ENCODE results near the gene HIVEP3. TPM values are rescaled to one million over a fixed set of nuclear protein-coding genes. Genes with fewer than 3 reads are reported as not detected.

Gene HIVEP3
- total and polyA plus RNA-seq, 3 experiments from 2014 or later: 15.1 to 24.0 (median 23.0) TPM

DNA sequence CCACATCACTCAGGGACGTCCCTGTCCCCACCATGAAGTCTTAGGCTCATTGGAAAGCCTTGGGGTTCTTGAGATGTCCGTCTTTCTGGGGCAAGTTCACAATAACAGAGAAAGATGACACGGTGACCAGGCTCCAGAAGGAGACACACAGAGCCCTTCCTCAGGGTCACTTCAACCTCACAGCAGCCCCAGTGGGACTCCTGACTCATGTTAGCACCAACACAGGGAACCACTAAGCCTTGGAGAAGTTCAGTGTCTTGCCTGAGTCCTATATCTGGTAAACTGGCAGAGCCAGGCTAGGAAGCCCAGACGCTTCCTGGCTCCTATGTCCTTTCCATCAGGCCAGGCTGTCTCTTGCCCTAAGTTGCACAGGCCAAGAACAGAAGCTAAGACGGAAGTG, 199.1 kb downstream of the HIVEP3 start:
- Mint-ChIP-seq H3K27me3 (no peaks in the 10 kb centered on the region), H3K4me1 (peaks cover 18 to 41% (median 26%) of the 10 kb centered on the region in 3 donors), H3K36me3 (peaks cover 0 to 1% (median 0%) of the 10 kb centered on the region in 3 donors), H3K9me3 (no peaks in the 10 kb centered on the region), H3K27ac (no peak overlapping the region), H3K4me3 (peak overlapping the region in 1 of 7 donors; percentile 62)
- Histone ChIP-seq H3K4me3 (ENCODE audit: low read length) (no peak overlapping the region), H3K27me3 (ENCODE audit: insufficient read depth, low read length, poor library complexity, severe bottlenecking) (no peaks in the 10 kb centered on the region), H3K9me3 (ENCODE audit: low read length) (no peaks in the 10 kb centered on the region), H3K36me3 (ENCODE audit: insufficient read depth, low read length) (no peaks in the 10 kb centered on the region), H3K4me1 (ENCODE audit: insufficient read depth, low read length) (no peaks in the 10 kb centered on the region), H3K27ac (ENCODE audit: low read depth, low read length) (no peak overlapping the region)
- no peak for DNase-seq
- ChIA-PET CTCF (no interaction called here), POLR2A (no interaction called here)

DNA sequence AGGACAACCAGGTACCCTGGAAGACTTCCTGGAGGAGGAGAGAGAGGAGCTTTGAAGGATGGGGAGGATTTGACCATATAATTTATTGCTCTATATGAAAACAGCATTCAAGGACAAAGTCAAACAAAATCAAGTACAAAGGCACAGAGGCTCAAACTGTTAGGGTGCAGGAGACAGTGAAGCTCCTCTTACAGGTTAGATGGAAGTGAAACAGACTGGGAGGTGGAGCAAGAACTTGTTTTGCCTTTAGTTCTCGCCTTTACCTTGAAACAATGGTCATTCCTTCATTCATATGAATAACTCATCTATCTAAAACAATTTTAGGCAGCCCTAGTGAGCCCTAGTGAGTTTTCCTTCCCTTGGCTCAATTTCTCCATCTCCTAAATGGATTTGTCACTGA, 199.6 kb downstream of the HIVEP3 start:
- no peaks in the 10 kb centered on the region for H3K9me3 Mint-ChIP-seq
- Histone ChIP-seq H3K36me3 (ENCODE audit: insufficient read depth, low read length) (no peaks in the 10 kb centered on the region), H3K4me3 (ENCODE audit: low read length) (no peak overlapping the region), H3K4me1 (ENCODE audit: insufficient read depth, low read length) (no peaks in the 10 kb centered on the region), H3K27me3 (ENCODE audit: insufficient read depth, low read length, poor library complexity, severe bottlenecking) (no peaks in the 10 kb centered on the region), H3K9me3 (ENCODE audit: low read length) (no peaks in the 10 kb centered on the region), H3K27ac (ENCODE audit: low read depth, low read length) (no peak overlapping the region)
- H3K4me1 Mint-ChIP-seq: peaks cover 18 to 41% (median 26%) of the 10 kb centered on the region in 3 donors
- no peaks in the 10 kb centered on the region for H3K27me3 Mint-ChIP-seq
- no peak overlapping the region for H3K27ac Mint-ChIP-seq
- H3K4me3 Mint-ChIP-seq: peak overlapping the region in 1 of 7 donors; percentile 62
- H3K36me3 Mint-ChIP-seq: peaks cover 0 to 1% (median 0%) of the 10 kb centered on the region in 3 donors
- POLR2A ChIA-PET: no interaction called here
- CTCF ChIA-PET: no interaction called here
- DNase-seq: no peak

DNA sequence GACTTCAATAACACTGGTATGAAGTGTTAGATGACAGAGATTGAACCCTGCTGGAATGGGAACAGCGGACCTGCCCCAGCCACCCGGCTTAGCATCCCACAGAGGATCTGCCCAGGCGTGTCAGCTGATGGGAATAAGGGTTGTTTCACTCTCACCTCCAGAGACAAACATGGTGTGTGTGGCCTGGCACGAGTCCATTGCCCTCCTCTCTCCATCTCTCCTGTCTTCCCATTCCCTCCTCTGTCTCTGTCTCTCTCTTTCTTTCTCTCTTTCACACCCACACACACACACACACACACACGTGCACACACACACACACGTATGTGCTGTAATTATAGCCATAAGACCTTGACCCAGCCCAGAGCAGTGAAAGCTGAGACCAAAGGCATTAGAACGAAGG, 200.2 kb downstream of the HIVEP3 start:
- H3K36me3 ChIP-seq (ENCODE audit: insufficient read depth, low read length): no peaks in the 10 kb centered on the region
- no peak overlapping the region for H3K4me3 ChIP-seq (ENCODE audit: low read length)
- POLR2A ChIA-PET: no interaction called here
- Mint-ChIP-seq H3K36me3 (peaks cover 0 to 1% (median 0%) of the 10 kb centered on the region in 3 donors), H3K27me3 (no peaks in the 10 kb centered on the region), H3K27ac (peak overlapping the region in 1 of 8 donors; percentile 52), H3K4me3 (no peak overlapping the region), H3K9me3 (no peaks in the 10 kb centered on the region), H3K4me1 (peaks cover 18 to 41% (median 26%) of the 10 kb centered on the region in 3 donors)
- H3K4me1 ChIP-seq (ENCODE audit: insufficient read depth, low read length): no peaks in the 10 kb centered on the region
- no peaks in the 10 kb centered on the region for H3K9me3 ChIP-seq (ENCODE audit: low read length)
- H3K27me3 ChIP-seq (ENCODE audit: insufficient read depth, low read length, poor library complexity, severe bottlenecking): no peaks in the 10 kb centered on the region
- no peak overlapping the region for H3K27ac ChIP-seq (ENCODE audit: low read depth, low read length)
- DNase-seq: no peak
- CTCF ChIA-PET: no interaction called here

DNA sequence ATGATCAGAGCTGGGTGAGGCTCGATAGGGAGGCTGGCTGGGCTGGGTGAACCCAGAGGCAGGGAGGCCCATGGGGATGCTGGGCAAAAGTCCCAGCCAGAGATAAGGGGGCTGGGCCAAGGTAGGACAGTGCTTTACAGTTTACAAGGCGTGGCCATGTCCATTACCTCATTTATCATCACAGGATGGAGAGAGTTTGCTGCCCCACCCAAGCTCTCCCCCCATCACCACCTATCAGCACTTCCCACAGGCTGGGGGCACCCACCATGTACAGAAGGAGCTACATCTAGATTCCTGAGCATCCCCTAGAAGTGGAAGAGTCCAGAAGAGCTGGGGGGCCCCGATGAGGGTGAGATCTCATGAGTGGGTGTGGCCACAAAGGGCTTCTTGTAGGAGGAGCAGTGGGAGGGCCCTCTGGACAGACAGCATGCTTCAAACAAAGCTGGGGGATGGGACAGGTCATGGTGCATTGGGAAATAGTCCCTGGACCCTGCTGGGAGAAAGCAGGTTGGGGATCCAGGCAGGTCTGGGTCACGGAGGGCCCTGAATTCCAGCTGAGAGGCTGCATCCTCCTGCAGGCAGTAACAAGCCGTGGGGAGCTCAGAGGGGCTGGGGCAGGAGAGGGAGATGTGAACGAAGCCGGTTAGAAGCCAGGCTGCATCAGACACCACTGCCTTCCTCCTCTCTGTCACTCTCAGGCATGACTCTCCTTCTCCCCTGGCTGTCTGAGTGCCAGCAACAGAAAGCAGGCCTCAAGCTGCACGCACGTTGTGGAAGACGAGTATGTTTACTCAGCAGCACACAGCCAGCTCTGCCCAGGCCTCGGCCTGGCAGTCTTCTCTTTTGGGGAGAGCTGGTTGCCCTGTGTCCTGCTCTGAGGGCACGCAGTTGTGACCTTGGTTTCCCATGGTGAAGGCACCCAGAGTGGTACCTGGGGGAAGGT, 202.3 kb downstream of the HIVEP3 start:
- Mint-ChIP-seq H3K9me3 (no peaks in the 10 kb centered on the region), H3K36me3 (peaks cover 0 to 1% (median 0%) of the 10 kb centered on the region in 3 donors), H3K4me1 (peaks cover 15 to 28% (median 15%) of the 10 kb centered on the region in 3 donors), H3K27ac (no peak overlapping the region), H3K4me3 (no peak overlapping the region), H3K27me3 (no peaks in the 10 kb centered on the region)
- Histone ChIP-seq H3K27me3 (ENCODE audit: insufficient read depth, low read length, poor library complexity, severe bottlenecking) (no peaks in the 10 kb centered on the region), H3K27ac (ENCODE audit: low read depth, low read length) (no peak overlapping the region), H3K36me3 (ENCODE audit: insufficient read depth, low read length) (no peaks in the 10 kb centered on the region), H3K4me3 (ENCODE audit: low read length) (no peak overlapping the region), H3K9me3 (ENCODE audit: low read length) (no peaks in the 10 kb centered on the region), H3K4me1 (ENCODE audit: insufficient read depth, low read length) (no peaks in the 10 kb centered on the region)
- ChIA-PET POLR2A (no interaction called here), CTCF (no interaction called here)
- DNase-seq: peak in 1 of 5 donors; percentile 41

DNA sequence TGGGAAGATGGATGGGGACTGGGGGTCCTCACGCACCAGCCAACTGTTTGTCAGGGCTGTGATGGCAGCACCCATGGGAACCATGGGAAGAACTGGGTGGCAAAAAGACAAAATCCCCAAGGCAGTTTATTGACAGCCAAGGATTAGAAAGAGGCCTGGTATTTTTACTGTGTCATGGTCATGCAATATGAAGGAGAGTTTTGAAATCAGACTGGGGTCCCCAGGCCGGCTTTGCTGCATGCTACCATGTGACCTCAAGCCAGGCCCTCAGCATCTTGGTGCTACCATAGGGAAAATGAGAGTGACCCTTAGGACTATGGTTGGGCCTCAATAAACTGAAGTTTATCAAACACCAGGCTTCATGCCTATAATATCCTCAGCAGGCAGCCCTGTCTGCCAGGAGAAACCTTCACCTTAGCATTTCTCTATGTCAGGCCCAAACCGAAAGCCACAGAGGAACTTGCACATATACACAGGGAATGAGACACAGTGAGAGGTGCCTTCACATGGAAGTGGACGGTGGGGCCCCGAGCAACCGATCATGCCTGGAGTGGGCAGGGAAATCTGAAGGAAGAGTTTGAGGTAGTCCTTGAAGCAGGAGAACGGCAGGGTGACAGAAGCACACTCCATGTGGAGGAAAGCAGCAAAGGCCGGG, 203.2 kb downstream of the HIVEP3 start:
- Mint-ChIP-seq H3K4me1 (peaks cover 7 to 19% (median 9%) of the 10 kb centered on the region in 3 donors), H3K4me3 (no peak overlapping the region), H3K36me3 (peaks cover 0 to 1% (median 0%) of the 10 kb centered on the region in 3 donors), H3K27ac (peak overlapping the region in 1 of 8 donors; percentile 52), H3K9me3 (no peaks in the 10 kb centered on the region), H3K27me3 (no peaks in the 10 kb centered on the region)
- no peak overlapping the region for H3K4me3 ChIP-seq (ENCODE audit: low read length)
- H3K27ac ChIP-seq (ENCODE audit: low read depth, low read length): no peak overlapping the region
- H3K36me3 ChIP-seq (ENCODE audit: insufficient read depth, low read length): no peaks in the 10 kb centered on the region
- ChIA-PET CTCF (no interaction called here), POLR2A (no interaction called here)
- no peak for DNase-seq
- H3K4me1 ChIP-seq (ENCODE audit: insufficient read depth, low read length): no peaks in the 10 kb centered on the region
- no peaks in the 10 kb centered on the region for H3K27me3 ChIP-seq (ENCODE audit: insufficient read depth, low read length, poor library complexity, severe bottlenecking)
- no peaks in the 10 kb centered on the region for H3K9me3 ChIP-seq (ENCODE audit: low read length)

DNA sequence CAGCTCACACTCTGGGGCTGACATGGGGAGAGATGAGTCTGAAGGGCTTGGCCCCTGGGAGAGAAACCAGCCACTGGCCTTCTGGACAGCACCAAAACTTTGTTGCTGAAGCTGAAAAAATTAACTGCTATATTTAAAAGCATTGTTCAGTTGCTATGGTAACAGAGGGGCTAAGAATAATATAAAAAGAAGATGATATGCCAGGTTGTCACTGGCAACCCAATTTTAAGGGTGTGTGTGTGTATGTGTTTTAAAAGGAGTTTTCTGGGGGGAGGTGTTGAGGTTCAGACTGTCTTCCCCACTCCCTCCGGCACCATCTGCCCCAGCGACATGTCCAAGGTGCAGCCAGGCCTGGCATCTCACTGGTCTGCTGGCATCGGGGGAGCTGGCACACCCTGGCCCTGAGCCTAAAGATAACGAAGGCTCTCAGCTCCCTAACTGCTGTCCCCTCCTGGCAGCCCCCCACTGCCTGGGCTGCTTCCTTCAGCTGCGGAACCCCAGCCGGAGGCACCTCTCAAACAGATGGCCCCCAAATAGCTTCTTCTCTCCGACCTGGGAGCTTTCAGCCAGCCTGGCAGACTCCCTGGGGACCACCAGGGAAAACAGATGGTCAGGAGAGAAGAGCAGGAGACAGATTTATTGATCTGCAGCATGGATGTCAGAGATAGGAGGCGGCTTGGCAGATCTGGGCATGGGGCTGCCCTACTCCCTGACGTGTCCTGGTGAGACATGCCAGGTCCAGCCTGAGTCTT, 203.9 kb downstream of the HIVEP3 start:
- no peaks in the 10 kb centered on the region for H3K27me3 ChIP-seq (ENCODE audit: insufficient read depth, low read length, poor library complexity, severe bottlenecking)
- ChIA-PET CTCF (no interaction called here), POLR2A (no interaction called here)
- no peaks in the 10 kb centered on the region for H3K4me1 ChIP-seq (ENCODE audit: insufficient read depth, low read length)
- peaks cover 4 to 12% (median 8%) of the 10 kb centered on the region in 3 donors for H3K4me1 Mint-ChIP-seq
- H3K36me3 Mint-ChIP-seq: peaks cover 0 to 1% (median 0%) of the 10 kb centered on the region in 3 donors
- H3K4me3 ChIP-seq (ENCODE audit: low read length): no peak overlapping the region
- no peaks in the 10 kb centered on the region for H3K27me3 Mint-ChIP-seq
- no peaks in the 10 kb centered on the region for H3K9me3 Mint-ChIP-seq
- H3K27ac Mint-ChIP-seq: peak overlapping the region in 1 of 8 donors; percentile 46
- H3K4me3 Mint-ChIP-seq: no peak overlapping the region
- no peak for DNase-seq
- no peak overlapping the region for H3K27ac ChIP-seq (ENCODE audit: low read depth, low read length)
- H3K36me3 ChIP-seq (ENCODE audit: insufficient read depth, low read length): no peaks in the 10 kb centered on the region
- H3K9me3 ChIP-seq (ENCODE audit: low read length): no peaks in the 10 kb centered on the region

DNA sequence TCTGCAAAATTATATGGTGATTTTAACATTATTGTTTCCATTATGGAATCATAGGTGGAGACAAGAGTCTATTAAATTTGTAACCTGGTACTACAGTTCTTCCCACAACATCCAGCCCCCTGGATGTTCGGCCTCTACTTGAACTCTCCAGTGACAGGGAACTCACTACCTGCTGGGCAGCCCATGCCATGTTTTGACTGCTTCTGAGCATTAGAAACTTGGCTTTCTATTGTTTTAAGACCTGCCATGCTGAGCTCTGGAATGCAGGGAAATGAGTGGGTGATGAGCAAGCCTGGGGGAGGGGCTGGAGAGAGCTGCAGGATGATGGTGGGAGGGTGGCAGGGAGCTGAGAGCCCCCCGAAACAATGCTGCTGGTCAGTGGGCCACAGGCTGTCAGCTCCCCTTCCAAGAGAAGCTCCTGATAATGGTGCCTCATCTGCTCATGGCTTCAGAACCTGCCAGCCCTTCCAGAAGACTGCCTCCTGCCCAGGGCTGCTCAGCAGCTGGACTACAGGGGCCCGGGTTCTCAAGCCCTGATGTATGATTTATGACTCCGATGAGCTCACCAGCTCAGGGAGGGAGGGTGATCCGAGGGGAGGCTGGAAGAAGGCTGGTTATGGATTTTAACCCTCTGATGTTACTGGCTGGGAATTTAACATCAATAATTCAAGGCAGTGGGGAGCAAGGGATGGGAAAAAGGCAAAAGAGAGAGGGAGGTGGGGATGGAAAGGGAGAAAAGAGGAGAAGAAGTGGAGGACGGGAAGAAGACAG, 205.0 kb downstream of the HIVEP3 start:
- H3K27me3 Mint-ChIP-seq: no peaks in the 10 kb centered on the region
- CTCF ChIA-PET: no interaction called here
- POLR2A ChIA-PET: no interaction called here

More for the DNA sequence above, 205.0 kb downstream of the HIVEP3 start:
- no peak overlapping the region for H3K4me3 Mint-ChIP-seq
- H3K9me3 Mint-ChIP-seq: no peaks in the 10 kb centered on the region
- H3K27ac ChIP-seq (ENCODE audit: low read depth, low read length): no peak overlapping the region
- H3K27ac Mint-ChIP-seq: peak overlapping the region in 1 of 8 donors; percentile 46
- H3K36me3 ChIP-seq (ENCODE audit: insufficient read depth, low read length): no peaks in the 10 kb centered on the region
- no peaks in the 10 kb centered on the region for H3K9me3 ChIP-seq (ENCODE audit: low read length)
- H3K4me1 ChIP-seq (ENCODE audit: insufficient read depth, low read length): no peaks in the 10 kb centered on the region
- H3K4me1 Mint-ChIP-seq: peaks cover 4 to 8% (median 7%) of the 10 kb centered on the region in 3 donors
- no peak overlapping the region for H3K4me3 ChIP-seq (ENCODE audit: low read length)
- H3K27me3 ChIP-seq (ENCODE audit: insufficient read depth, low read length, poor library complexity, severe bottlenecking): no peaks in the 10 kb centered on the region
- H3K36me3 Mint-ChIP-seq: peaks cover 0 to 1% (median 0%) of the 10 kb centered on the region in 3 donors
- DNase-seq: no peak
